ENCODE results near the gene PLEKHM3. TPM values are rescaled to one million over a fixed set of nuclear protein-coding genes. Genes with fewer than 3 reads are reported as not detected.

The PLEKHM3 gene
- total and polyA plus RNA-seq, 2 of the 13 experiments (the other 11 are each of a cell fraction or from before 2014, with no cell fraction given) = 4.5 to 4.7 TPM

- peak; percentile 53; the same call in 1 of the 2 replicates for TF ChIP-seq PAXIP1 (CRISPR knock-in tag; conservative IDR thresholded peaks at IDR 0.05)
- TF ChIP-seq, protein P1, sequence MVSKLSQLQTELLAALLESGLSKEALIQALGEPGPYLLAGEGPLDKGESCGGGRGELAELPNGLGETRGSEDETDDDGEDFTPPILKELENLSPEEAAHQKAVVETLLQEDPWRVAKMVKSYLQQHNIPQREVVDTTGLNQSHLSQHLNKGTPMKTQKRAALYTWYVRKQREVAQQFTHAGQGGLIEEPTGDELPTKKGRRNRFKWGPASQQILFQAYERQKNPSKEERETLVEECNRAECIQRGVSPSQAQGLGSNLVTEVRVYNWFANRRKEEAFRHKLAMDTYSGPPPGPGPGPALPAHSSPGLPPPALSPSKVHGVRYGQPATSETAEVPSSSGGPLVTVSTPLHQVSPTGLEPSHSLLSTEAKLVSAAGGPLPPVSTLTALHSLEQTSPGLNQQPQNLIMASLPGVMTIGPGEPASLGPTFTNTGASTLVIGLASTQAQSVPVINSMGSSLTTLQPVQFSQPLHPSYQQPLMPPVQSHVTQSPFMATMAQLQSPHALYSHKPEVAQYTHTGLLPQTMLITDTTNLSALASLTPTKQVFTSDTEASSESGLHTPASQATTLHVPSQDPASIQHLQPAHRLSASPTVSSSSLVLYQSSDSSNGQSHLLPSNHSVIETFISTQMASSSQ (IDR thresholded peaks at IDR 0.05; ENCODE audit: low read depth) = 0 out of 2 replicates have a peak, but pooled peaks have one; percentile 32
- TF ChIP-seq, protein P1 (CRISPR knock-in tag; IDR thresholded peaks at IDR 0.05; ENCODE audit: borderline replicate concordance) = no peak; the same call in 1 of the 2 replicates
- no peak for TF ChIP-seq ARID4A (CRISPR knock-in tag; IDR thresholded peaks at IDR 0.05; ENCODE audit: borderline replicate concordance)
- TF ChIP-seq, protein P2, sequence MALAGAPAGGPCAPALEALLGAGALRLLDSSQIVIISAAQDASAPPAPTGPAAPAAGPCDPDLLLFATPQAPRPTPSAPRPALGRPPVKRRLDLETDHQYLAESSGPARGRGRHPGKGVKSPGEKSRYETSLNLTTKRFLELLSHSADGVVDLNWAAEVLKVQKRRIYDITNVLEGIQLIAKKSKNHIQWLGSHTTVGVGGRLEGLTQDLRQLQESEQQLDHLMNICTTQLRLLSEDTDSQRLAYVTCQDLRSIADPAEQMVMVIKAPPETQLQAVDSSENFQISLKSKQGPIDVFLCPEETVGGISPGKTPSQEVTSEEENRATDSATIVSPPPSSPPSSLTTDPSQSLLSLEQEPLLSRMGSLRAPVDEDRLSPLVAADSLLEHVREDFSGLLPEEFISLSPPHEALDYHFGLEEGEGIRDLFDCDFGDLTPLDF (CRISPR knock-in tag; IDR thresholded peaks at IDR 0.05) = no peak
- TF ChIP-seq SOX6 (IDR thresholded peaks at IDR 0.05) = no peak
- TF ChIP-seq SOX6 (CRISPR knock-in tag; IDR thresholded peaks at IDR 0.05) = peak; percentile 91
- TF ChIP-seq NCOA2 (CRISPR knock-in tag; IDR thresholded peaks at IDR 0.05) = peak; percentile 31; the same call in 1 of the 2 replicates
- no peak for TF ChIP-seq SRY (CRISPR knock-in tag; IDR thresholded peaks at IDR 0.05)
- no peak for TF ChIP-seq ZNF816 (CRISPR knock-in tag; IDR thresholded peaks at IDR 0.05; ENCODE audit: borderline replicate concordance)
- TF ChIP-seq ZNF121 (CRISPR knock-in tag; IDR thresholded peaks at IDR 0.05) = 0 out of 2 replicates have a peak, but pooled peaks have one; percentile 44
- no peak for TF ChIP-seq HHEX (CRISPR knock-in tag; IDR thresholded peaks at IDR 0.05)
- TF ChIP-seq TBX2 (CRISPR knock-in tag; IDR thresholded peaks at IDR 0.05; ENCODE audit: borderline replicate concordance) = peak; percentile 90
- peak; percentile 42; the same call in 1 of the 2 replicates for TF ChIP-seq NCOR1 (IDR thresholded peaks at IDR 0.05; ENCODE audit: borderline replicate concordance, low read length)
- no peak for TF ChIP-seq SMAD1 (CRISPR knock-in tag; IDR thresholded peaks at IDR 0.05; ENCODE audit: borderline replicate concordance, low read depth)
Observed at GRCh38 chr2:207875473-207876212, 149.7 kb downstream of the PLEKHM3 start (continued).

Data from HepG2 (cell line).